H1 (cell line): ENCODE results near the gene CTIF. TPM values are rescaled to one million over a fixed set of nuclear protein-coding genes. Genes with fewer than 3 reads are reported as not detected.

ENCODE experiments used
- CTCF ChIA-PET: fragments of 300-600 bp; sonication (Branson Sonifier 250); formaldehyde crosslinking; loops from one replicate; lab custom pipeline; 2021; ENCODE audit not compliant: partially characterized antibody; lab: Charles Lee
- POLR2A ChIA-PET: fragments of 300-600 bp; sonication (Branson Sonifier 250); formaldehyde crosslinking; loops from one replicate; lab custom pipeline; 2021; ENCODE audit warnings: inconsistent platforms; ENCODE audit not compliant: partially characterized antibody; lab: Charles Lee
- DNase-seq, 2 experiments: peaks; one replicate each; pipeline versions ENCODE4 v3.0.0 to v3.0.0-alpha.2; 2010 to 2022; ENCODE audit warnings: low spot score in 2 of 2, low read depth in 1 of 2, mixed read lengths in 1 of 2
- FAIRE-seq: peaks from 2 replicates; lab custom pipeline; 2011; peaks lifted over from hg19 to GRCh38; lab: Jason Lieb, UNC
- H2AFZ ChIP-seq: 2 replicates; pipeline ENCODE4 v1.8.1; 2012; ENCODE audit warnings: low read length, inconsistent platforms
- H2AK5ac ChIP-seq: 2 replicates; pipeline ENCODE4 v1.6.1; 2013; ENCODE audit warnings: low read depth, low read length
- H2BK120ac ChIP-seq: replicated peaks from 2 replicates; pipeline ENCODE3; 2013; ENCODE audit warnings: low read depth, low read length, inconsistent platforms
- H2BK12ac ChIP-seq: 2 replicates; pipeline ENCODE4 v1.6.1; 2013; ENCODE audit warnings: low read depth, low read length
- H2BK15ac ChIP-seq: 2 replicates; pipeline ENCODE4 v1.6.1; 2013; ENCODE audit warnings: low read length
- H2BK20ac ChIP-seq: 2 replicates; pipeline ENCODE4 v1.6.1; 2013; ENCODE audit warnings: low read length
- H2BK5ac ChIP-seq: 2 replicates; pipeline ENCODE4 v1.6.1; 2013; ENCODE audit warnings: low read depth, low read length
- H3K14ac ChIP-seq: 2 replicates; pipeline ENCODE4 v1.6.1; 2013; ENCODE audit warnings: inconsistent platforms; ENCODE audit not compliant: insufficient read length
- H3K18ac ChIP-seq: 2 replicates; pipeline ENCODE4 v1.6.1; 2013; ENCODE audit warnings: low read length; ENCODE audit errors: extremely low read depth
- H3K23ac ChIP-seq: 2 replicates; pipeline ENCODE4 v1.6.1; 2013; ENCODE audit warnings: inconsistent platforms; ENCODE audit not compliant: insufficient read length
- H3K23me2 ChIP-seq: 2 replicates; pipeline ENCODE4 v1.6.1; 2013; ENCODE audit warnings: low read depth, low read length
- H3K27ac ChIP-seq: 2 replicates; pipeline ENCODE4 v1.6.1; 2011; ENCODE audit warnings: low read depth, low read length, inconsistent platforms
- H3K27me3 ChIP-seq, 4 experiments: replicated peaks in 1 of 4; 1 replicate in 1 of 4; 2 replicates in 3 of 4; pipeline versions ENCODE4 v1.6.1 to v1.8.1; 2011 to 2013; ENCODE audit warnings: low read length in 3 of 4, mild to moderate bottlenecking in 3 of 4, inconsistent platforms in 2 of 4, mixed read lengths in 2 of 4, moderate library complexity in 1 of 4; ENCODE audit not compliant: control insufficient read depth in 3 of 4, insufficient read depth in 3 of 4; ENCODE audit errors: extremely low read depth in 1 of 4
- H3K36me3 ChIP-seq, 4 experiments: 2 replicates each; pipeline versions ENCODE4 v1.6.1 to v1.8.1; 2011 to 2013; ENCODE audit warnings: mild to moderate bottlenecking in 4 of 4, low read length in 3 of 4, moderate library complexity in 2 of 4, control low read depth in 1 of 4, inconsistent platforms in 1 of 4; ENCODE audit not compliant: insufficient read depth in 4 of 4, control insufficient read depth in 2 of 4
- H3K4ac ChIP-seq: replicated peaks from 2 replicates; pipeline ENCODE3; 2013; ENCODE audit warnings: low read length, low read depth, mixed read lengths, inconsistent platforms; ENCODE audit not compliant: insufficient read length
- H3K4me1 ChIP-seq, 4 experiments: replicated peaks in 1 of 4; 1 replicate in 1 of 4; 2 replicates in 3 of 4; pipeline versions ENCODE4 v1.6.1 to v1.8.1; 2011 to 2013; ENCODE audit warnings: low read length in 3 of 4, inconsistent platforms in 2 of 4, mixed read lengths in 1 of 4; ENCODE audit not compliant: insufficient read depth in 4 of 4, control insufficient read depth in 3 of 4
- H3K4me2 ChIP-seq, 2 experiments: 2 replicates each; pipeline versions ENCODE4 v1.6.1 to v1.8.1; 2011 to 2013; ENCODE audit warnings: low read depth in 2 of 2, low read length in 2 of 2, control low read depth in 1 of 2, inconsistent platforms in 1 of 2, mild to moderate bottlenecking in 1 of 2; ENCODE audit not compliant: insufficient read depth in 1 of 2
- H3K4me3 ChIP-seq, 4 experiments: fragments of 200-600, 300-600 bp in 1 of 4; sonication (generic), shearing (Covaris generic), sonication (Bioruptor Twin) in 1 of 4; 2 replicates each; pipeline versions ENCODE4 v1.5.1 to v1.8.1; 2011 to 2016; ENCODE audit warnings: low read length in 4 of 4, low read depth in 3 of 4, control low read depth in 2 of 4, inconsistent platforms in 2 of 4, mild to moderate bottlenecking in 2 of 4, mixed read lengths in 1 of 4, moderate library complexity in 1 of 4; ENCODE audit not compliant: insufficient read depth in 2 of 4; ENCODE audit errors: extremely low read depth in 1 of 4
- H3K56ac ChIP-seq: replicated peaks from 2 replicates; pipeline ENCODE3; 2013; ENCODE audit warnings: low read depth, mild to moderate bottlenecking, mixed read lengths, low read length, inconsistent platforms; ENCODE audit not compliant: insufficient read length
- H3K79me1 ChIP-seq: 2 replicates; pipeline ENCODE4 v1.6.1; 2013; ENCODE audit warnings: low read depth, low read length, control low read depth
- H3K79me2 ChIP-seq, 2 experiments: 2 replicates each; pipeline versions ENCODE4 v1.6.1 to v1.8.1; 2012 to 2013; ENCODE audit warnings: low read length in 2 of 2, mild to moderate bottlenecking in 2 of 2, inconsistent platforms in 1 of 2; ENCODE audit not compliant: insufficient read depth in 2 of 2, control insufficient read depth in 1 of 2
- H3K9ac ChIP-seq, 4 experiments: replicated peaks in 1 of 4; 1 replicate in 1 of 4; 2 replicates in 3 of 4; pipeline versions ENCODE4 v1.6.1 to v1.8.1; 2011 to 2013; ENCODE audit warnings: low read depth in 3 of 4, low read length in 3 of 4, control low read depth in 2 of 4, mild to moderate bottlenecking in 2 of 4, moderate library complexity in 2 of 4, inconsistent platforms in 1 of 4; ENCODE audit errors: extremely low read depth in 1 of 4
- H3K9me3 ChIP-seq, 2 experiments: 2 replicates each; pipeline versions ENCODE4 v1.6.1 to v1.8.1; 2012 to 2013; ENCODE audit warnings: mild to moderate bottlenecking in 2 of 2, moderate library complexity in 2 of 2, control low read depth in 1 of 2, inconsistent platforms in 1 of 2, low read depth in 1 of 2, low read length in 1 of 2, mixed read lengths in 1 of 2; ENCODE audit not compliant: insufficient read depth in 2 of 2
- H4K20me1 ChIP-seq, 2 experiments: replicated peaks in 1 of 2; 2 replicates each; pipeline versions ENCODE3 to v1.8.1; 2011 to 2013; ENCODE audit warnings: inconsistent platforms in 2 of 2, low read length in 2 of 2, mild to moderate bottlenecking in 1 of 2; ENCODE audit not compliant: insufficient read depth in 2 of 2, control insufficient read depth in 1 of 2
- H4K5ac ChIP-seq: 2 replicates; pipeline ENCODE4 v1.6.1; 2013; ENCODE audit warnings: low read length, low read depth, mixed read lengths, inconsistent platforms; ENCODE audit not compliant: insufficient read length
- H4K8ac ChIP-seq: 2 replicates; pipeline ENCODE4 v1.8.0; 2013; ENCODE audit warnings: mild to moderate bottlenecking, moderate library complexity, low read length, inconsistent platforms; ENCODE audit not compliant: insufficient read depth; ENCODE audit errors: extremely low read depth
- H4K91ac ChIP-seq: replicated peaks from 2 replicates; pipeline ENCODE3; 2013; ENCODE audit warnings: low read length, mixed read lengths, inconsistent platforms; ENCODE audit not compliant: insufficient read length
- ASH2L ChIP-seq: fragments of 200-600, 300-600 bp; sonication (generic); IDR thresholded peaks from one replicate; pipeline ENCODE4 v1.7.1; 2017; ENCODE audit warnings: low read length
- BACH1 ChIP-seq: IDR thresholded peaks from 2 replicates; pipeline ENCODE4 v1.6.1; 2012; ENCODE audit warnings: low read length, improper control_type of control experiment
- BRCA1 ChIP-seq: IDR thresholded peaks from 2 replicates; pipeline ENCODE4 v1.6.1; 2012; ENCODE audit warnings: low read depth, low read length, improper control_type of control experiment
- CHD2 ChIP-seq: IDR thresholded peaks from 2 replicates; pipeline ENCODE4 v1.6.1; 2012; ENCODE audit warnings: low read length, improper control_type of control experiment
- EGR1 ChIP-seq: IDR thresholded peaks from 2 replicates; pipeline ENCODE4 v1.6.1; 2011; ENCODE audit warnings: low read depth, low read length, borderline replicate concordance
- GABPA ChIP-seq: IDR thresholded peaks from 2 replicates; pipeline ENCODE4 v1.6.1; 2011; ENCODE audit warnings: mild to moderate bottlenecking, low read length, moderate library complexity, borderline replicate concordance; ENCODE audit not compliant: insufficient read depth
- MAFK ChIP-seq: IDR thresholded peaks from 2 replicates; pipeline ENCODE4 v1.6.1; 2012; ENCODE audit warnings: low read depth, mild to moderate bottlenecking, improper control_type of control experiment, low read length
- NRF1 ChIP-seq: IDR thresholded peaks from 2 replicates; pipeline ENCODE4 v1.6.1; 2011; ENCODE audit warnings: mild to moderate bottlenecking, low read depth, low read length, improper control_type of control experiment
- POU5F1 ChIP-seq: IDR thresholded peaks from 2 replicates; pipeline ENCODE4 v1.6.1; 2011; ENCODE audit warnings: low read depth, mild to moderate bottlenecking, low read length, moderate library complexity
- SIX5 ChIP-seq: IDR thresholded peaks from 2 replicates; pipeline ENCODE4 v1.6.1; 2011; ENCODE audit warnings: mild to moderate bottlenecking, low read depth, low read length
- SP4 ChIP-seq: IDR thresholded peaks from 2 replicates; pipeline ENCODE4 v1.6.1; 2012; ENCODE audit warnings: low read length, inconsistent platforms
- SRF ChIP-seq: IDR thresholded peaks from 2 replicates; pipeline ENCODE4 v1.6.1; 2011; ENCODE audit warnings: mild to moderate bottlenecking, low read depth, low read length, moderate library complexity
- TEAD4 ChIP-seq: IDR thresholded peaks from 2 replicates; pipeline ENCODE4 v1.6.1; 2012; ENCODE audit warnings: low read depth, low read length, inconsistent platforms, mixed read lengths
- USF2 ChIP-seq: IDR thresholded peaks from 2 replicates; pipeline ENCODE4 v1.6.1; 2011; ENCODE audit warnings: low read length, improper control_type of control experiment
- ZNF274 ChIP-seq: IDR thresholded peaks from 2 replicates; pipeline ENCODE4 v1.7.0; 2012; ENCODE audit warnings: low read length, borderline replicate concordance; ENCODE audit errors: extremely low read depth
- WGBS, 2 experiments: shearing (Covaris generic) in 1 of 2; methylation state at CpG; one replicate each; pipeline versions ENCODE4 v1.1.6 to v1.1.7; 2013 to 2015; ENCODE audit warnings: low lambda C conversion rate in 2 of 2, mixed read lengths in 2 of 2, inconsistent platforms in 1 of 2, low coverage in 1 of 2, missing lambda C conversion rate in 1 of 2; ENCODE audit not compliant: insufficient replicate concordance in 2 of 2, insufficient coverage in 1 of 2, insufficient read length in 1 of 2; ENCODE audit errors: extremely low coverage in 1 of 2, missing lambda C conversion rate in 1 of 2; 5-methylcytosine and 5-hydroxymethylcytosine counted together
- polyA plus RNA-seq, 7 experiments: library from polyadenylated mRNA; depleted of rRNA in 3 of 7; stranded (reverse) in 5 of 7; unstranded in 2 of 7; fragments of >200 nt in 5 of 7; fragments of 200-250 nt in 2 of 7; gene quantifications; 1 replicate in 5 of 7; 2 replicates in 1 of 7; 4 replicates in 1 of 7; pipeline versions ENCODE4 v1.2.1 to v1.2.3, GENCODE V29; 2011 to 2013; ENCODE audit warnings: missing spikeins in 2 of 7, mixed read lengths in 2 of 7
- total RNA-seq: library from RNA; stranded (reverse); fragmentation: NEBNext Ultra II Directional; extraction: Animal tissue kit (Norgen Biotek cat#: 25700); gene quantifications from 2 replicates; pipeline ENCODE4 v1.2.1, GENCODE V29; 2021

Gene CTIF
- total and polyA plus RNA-seq, 2 of the 8 experiments (the other 6 are each of a cell fraction or from before 2014, with no cell fraction given): 9.0 to 17.8 TPM

- Histone ChIP-seq H4K20me1 (no peaks in the 10 kb centered on the region), H2AFZ (no peak overlapping the region), H2BK120ac (no peak overlapping the region)
- FAIRE-seq (no peak), DNase-seq (no peak)
- POLR2A ChIA-PET: interaction anchor here (0.6 kb wide), 1 partner anchor 52 kb away, joined by 3 read pairs; no protein-coding TSS in a partner anchor
- TF ChIP-seq ZNF274: no peak
- no peak for TF ChIP-seq POU5F1
- TF ChIP-seq SRF: no peak
- TF ChIP-seq CHD2: no peak
- no peak for TF ChIP-seq SIX5
- no peak for TF ChIP-seq ASH2L
- no peak for TF ChIP-seq USF2
- TF ChIP-seq NRF1: no peak
- no peak for TF ChIP-seq BACH1
- no peak for TF ChIP-seq GABPA
- TF ChIP-seq MAFK: no peak
- no peak for TF ChIP-seq EGR1
- no peak for TF ChIP-seq SP4
- no peak for TF ChIP-seq BRCA1
- TF ChIP-seq TEAD4: no peak
- TF ChIP-seq, all 59 proteins: peak for 0
- no peak overlapping the region for H2BK15ac ChIP-seq
- no peak overlapping the region for H2BK5ac ChIP-seq
- H2BK20ac ChIP-seq: no peak overlapping the region
- no peak overlapping the region for H3K18ac ChIP-seq
- no peaks in the 10 kb centered on the region; the same call in 1 of the 2 replicates for H3K79me1 ChIP-seq
- H3K56ac ChIP-seq: no peak overlapping the region
- H2BK12ac ChIP-seq: no peak overlapping the region
- H3K14ac ChIP-seq: no peak overlapping the region
- no peak overlapping the region for H3K4me2 ChIP-seq
- no peak overlapping the region for H3K27ac ChIP-seq
- CTCF ChIA-PET: interaction anchor here (1.0 to 2.0 kb wide), 4 partner anchors 12 to 161 kb away, joined by 3 to 9 read pairs (median 4); no protein-coding TSS in a partner anchor
- no peak overlapping the region for H3K9ac ChIP-seq
- no peaks in the 10 kb centered on the region for H3K79me2 ChIP-seq
- H3K23me2 ChIP-seq: no peaks in the 10 kb centered on the region
- no peak overlapping the region for H3K4me3 ChIP-seq
- no peak overlapping the region for H3K4ac ChIP-seq
- no peak overlapping the region for H3K23ac ChIP-seq
- H2AK5ac ChIP-seq: no peak overlapping the region
- H3K27me3 ChIP-seq: no peaks in the 10 kb centered on the region
- 63% methylated on average over 1 of the region's 3 CpGs; no CpG with 5 or more reads in 1 of the 2 experiments for WGBS, 2 experiments
- H4K8ac ChIP-seq: no peak overlapping the region
- no peaks in the 10 kb centered on the region for H3K9me3 ChIP-seq
- no peak overlapping the region for H4K5ac ChIP-seq
- no peak overlapping the region for H4K91ac ChIP-seq
- peaks cover 0 to 17% (median 4%) of the 10 kb centered on the region in 4 experiments; a peak in 5 of 7 replicates for H3K4me1 ChIP-seq
- no peaks in the 10 kb centered on the region for H3K36me3 ChIP-seq
These were observed 296.9 kb downstream of the CTIF start for GRCh38 chr18:48835745-48836170.
